T-cell (primary cell): Measurements from ENCODE around the gene CCSER1. TPM values are rescaled to one million over a fixed set of nuclear protein-coding genes. Genes with fewer than 3 reads are reported as not detected.

ENCODE experiments used
- ATAC-seq, 4 experiments: fragments of 200-7000 bp in 3 of 4; fragments of 150-1000 bp in 1 of 4; cut with Tn5 transposase; replicated peaks in 1 of 4; 1 replicate in 3 of 4; 2 replicates in 1 of 4; pipeline ENCODE4 v1.10.0; 2021; ENCODE audit warnings: moderate library complexity in 3 of 4, mild to moderate bottlenecking in 2 of 4, moderate number of reproducible peaks in 1 of 4
- CTCF ChIA-PET, 2 donors: fragments of 300-600 bp; sonication (Branson Sonifier 250); formaldehyde crosslinking; loops; one replicate each; lab custom pipeline; 2022; ENCODE audit warnings: antibody characterized with exemption in 2 of 2; lab: Charles Lee
- POLR2A ChIA-PET, 2 donors: fragments of 300-600 bp; sonication (Branson Sonifier 250); formaldehyde crosslinking; loops; one replicate each; lab custom pipeline; 2022; ENCODE audit warnings: antibody characterized with exemption in 2 of 2; lab: Charles Lee
- DNase-seq, 35 experiments: peaks; one replicate each; pipeline versions ENCODE4 v3.0.0 to v3.0.0-alpha.2; 2013 to 2023
- H3K27ac ChIP-seq: one replicate; pipeline ENCODE4 v1.5.1; 2013; ENCODE audit warnings: low read length
- H3K27me3 ChIP-seq, 2 experiments: replicated peaks in 1 of 2; 1 replicate in 1 of 2; 2 replicates in 1 of 2; pipeline versions ENCODE4 v1.6.1 to v1.7.0; 2013; ENCODE audit warnings: low read length in 1 of 2, mixed read lengths in 1 of 2; ENCODE audit not compliant: control insufficient read depth in 2 of 2, insufficient read depth in 2 of 2; ENCODE audit errors: extremely low read depth in 1 of 2
- H3K36me3 ChIP-seq, 2 donors: 1 replicate in 1 of 2; 2 replicates in 1 of 2; pipeline versions ENCODE4 v1.6.1 to v1.7.0; 2013; ENCODE audit warnings: low read length in 1 of 2; ENCODE audit not compliant: control insufficient read depth in 2 of 2, insufficient read depth in 1 of 2; ENCODE audit errors: extremely low read depth in 1 of 2
- H3K4me1 ChIP-seq, 2 experiments: 1 replicate in 1 of 2; 2 replicates in 1 of 2; pipeline versions ENCODE4 v1.6.1 to v1.7.0; 2013; ENCODE audit warnings: low read length in 2 of 2, mixed read lengths in 1 of 2; ENCODE audit not compliant: insufficient read depth in 2 of 2, control insufficient read depth in 1 of 2; ENCODE audit errors: extremely low read depth in 1 of 2
- H3K4me3 ChIP-seq, 2 donors: 1 replicate in 1 of 2; 2 replicates in 1 of 2; pipeline versions ENCODE4 v1.5.1 to v1.7.0; 2013; ENCODE audit warnings: mild to moderate bottlenecking in 2 of 2, low read length in 1 of 2, moderate library complexity in 1 of 2; ENCODE audit not compliant: control insufficient read depth in 1 of 2; ENCODE audit errors: extremely low read depth in 1 of 2
- H3K9me3 ChIP-seq: 2 replicates; pipeline ENCODE4 v1.7.0; 2013
- H3K27ac Mint-ChIP-seq, 2 donors: one replicate each; pipeline ENCODE4 v1.8.0; 2020 to 2021; ENCODE audit warnings: mild to moderate bottlenecking in 2 of 2, mixed read lengths in 2 of 2
- H3K27me3 Mint-ChIP-seq, 2 donors: one replicate each; pipeline ENCODE4 v1.8.0; 2021 to 2022; ENCODE audit warnings: mixed read lengths in 2 of 2
- H3K36me3 Mint-ChIP-seq: one replicate; pipeline ENCODE4 v1.8.0; 2021; ENCODE audit warnings: mixed read lengths
- H3K4me1 Mint-ChIP-seq, 3 donors: one replicate each; pipeline ENCODE4 v1.8.0; 2020 to 2022; ENCODE audit warnings: mixed read lengths in 3 of 3, mild to moderate bottlenecking in 1 of 3
- H3K4me3 Mint-ChIP-seq, 3 donors: one replicate each; pipeline ENCODE4 v1.8.0; 2020 to 2022; ENCODE audit warnings: mild to moderate bottlenecking in 3 of 3, mixed read lengths in 3 of 3, moderate library complexity in 3 of 3
- H3K9me3 Mint-ChIP-seq, 3 donors: one replicate each; pipeline ENCODE4 v1.8.0; 2020 to 2022; ENCODE audit warnings: mixed read lengths in 3 of 3
- WGBS: methylation state at CpG from one replicate; pipeline ENCODE4 v1.1.5; 2013; ENCODE audit warnings: missing lambda C conversion rate; ENCODE audit not compliant: insufficient coverage; 5-methylcytosine and 5-hydroxymethylcytosine counted together
- total RNA-seq, 35 experiments: library from RNA in 6 of 35; stranded (reverse) in 6 of 35; fragments of 120-200 nt in 1 of 35; gene quantifications; one replicate each; pipeline versions ENCODE4 v1.2.1 to v1.2.4 and lab custom pipeline; 2013 to 2026

CCSER1 gene
- total RNA-seq, 5 donors from 2014 or later (not counting 1 experiment from before 2014, with no cell fraction given): 0.35 to 1.4 (median 0.98) TPM

GRCh38 chr4:91111556-91111955 is 984.4 kb downstream of the CCSER1 start:
- DNase-seq (no peak), ATAC-seq (no peak)
- Histone ChIP-seq H3K27ac (no peak overlapping the region), H3K27me3 (no peaks in the 10 kb centered on the region), H3K4me1 (no peaks in the 10 kb centered on the region), H3K4me3 (no peak overlapping the region), H3K9me3 (no peaks in the 10 kb centered on the region), H3K36me3 (no peaks in the 10 kb centered on the region)
- ChIA-PET CTCF (no interaction called here), POLR2A (no interaction called here)
- Mint-ChIP-seq H3K9me3 (peaks cover 6 to 10% (median 9%) of the 10 kb centered on the region in 3 donors), H3K4me1 (no peaks in the 10 kb centered on the region), H3K27me3 (no peaks in the 10 kb centered on the region), H3K36me3 (no peaks in the 10 kb centered on the region), H3K4me3 (no peak overlapping the region), H3K27ac (no peak overlapping the region)
- WGBS: no CpG with 5 or more reads among the region's 1 CpG

- ChIA-PET CTCF (interaction anchor here in 1 of 2 donors (0.7 kb wide), 1 partner anchor 81 kb away, joined by 3 read pairs; no protein-coding TSS in a partner anchor), POLR2A (no interaction called here)
- Histone ChIP-seq H3K27me3 (no peaks in the 10 kb centered on the region), H3K4me1 (no peaks in the 10 kb centered on the region), H3K9me3 (no peaks in the 10 kb centered on the region), H3K4me3 (no peak overlapping the region), H3K36me3 (no peaks in the 10 kb centered on the region), H3K27ac (no peak overlapping the region)
- Mint-ChIP-seq H3K27ac (no peak overlapping the region), H3K4me3 (no peak overlapping the region), H3K36me3 (no peaks in the 10 kb centered on the region), H3K4me1 (no peaks in the 10 kb centered on the region), H3K27me3 (no peaks in the 10 kb centered on the region), H3K9me3 (peaks cover 3 to 10% (median 9%) of the 10 kb centered on the region in 3 donors)
- no peak for ATAC-seq
- WGBS: no CpG with 5 or more reads among the region's 4 CpGs
- DNase-seq: no peak
Measured at GRCh38 chr4:91113130-91113706, 986.0 kb downstream of the CCSER1 start.

- Histone ChIP-seq H3K36me3 (no peaks in the 10 kb centered on the region), H3K4me1 (no peaks in the 10 kb centered on the region), H3K9me3 (no peaks in the 10 kb centered on the region), H3K4me3 (no peak overlapping the region), H3K27ac (no peak overlapping the region), H3K27me3 (no peaks in the 10 kb centered on the region)
- WGBS: no CpG with 5 or more reads among the region's 4 CpGs
- Mint-ChIP-seq H3K27me3 (no peaks in the 10 kb centered on the region), H3K36me3 (no peaks in the 10 kb centered on the region), H3K27ac (no peak overlapping the region), H3K4me1 (no peaks in the 10 kb centered on the region), H3K9me3 (peaks cover 0 to 10% (median 5%) of the 10 kb centered on the region in 3 donors), H3K4me3 (no peak overlapping the region)
- DNase-seq: no peak
- ChIA-PET POLR2A (no interaction called here), CTCF (no interaction called here)
- ATAC-seq: no peak
Measured at GRCh38 chr4:91114386-91114785, 987.2 kb downstream of the CCSER1 start.

- Mint-ChIP-seq H3K9me3 (peaks cover 0 to 10% (median 5%) of the 10 kb centered on the region in 3 donors), H3K27me3 (no peaks in the 10 kb centered on the region), H3K4me3 (no peak overlapping the region), H3K4me1 (no peaks in the 10 kb centered on the region), H3K36me3 (no peaks in the 10 kb centered on the region), H3K27ac (no peak overlapping the region)
- CTCF ChIA-PET: no interaction called here
- POLR2A ChIA-PET: no interaction called here
- H3K27ac ChIP-seq: no peak overlapping the region
- DNase-seq (no peak), ATAC-seq (no peak)
- H3K4me1 ChIP-seq: no peaks in the 10 kb centered on the region
- H3K27me3 ChIP-seq: no peaks in the 10 kb centered on the region
- H3K36me3 ChIP-seq: no peaks in the 10 kb centered on the region
- H3K4me3 ChIP-seq: no peak overlapping the region
- H3K9me3 ChIP-seq: no peaks in the 10 kb centered on the region
Measured at GRCh38 chr4:91116861-91117260, 989.7 kb downstream of the CCSER1 start.

GRCh38 chr4:91118597-91118996 is 991.4 kb downstream of the CCSER1 start:
- Mint-ChIP-seq H3K27me3 (no peaks in the 10 kb centered on the region), H3K4me1 (no peaks in the 10 kb centered on the region), H3K4me3 (no peak overlapping the region), H3K27ac (no peak overlapping the region), H3K9me3 (peaks cover 0 to 10% (median 0%) of the 10 kb centered on the region in 3 donors), H3K36me3 (no peaks in the 10 kb centered on the region)
- H3K36me3 ChIP-seq: no peaks in the 10 kb centered on the region
- no peak overlapping the region for H3K27ac ChIP-seq
- H3K4me1 ChIP-seq: no peaks in the 10 kb centered on the region
- DNase-seq (no peak), ATAC-seq (no peak)
- H3K27me3 ChIP-seq: no peaks in the 10 kb centered on the region
- H3K4me3 ChIP-seq: no peak overlapping the region
- ChIA-PET CTCF (no interaction called here), POLR2A (no interaction called here)
- H3K9me3 ChIP-seq: no peaks in the 10 kb centered on the region

- no peak for ATAC-seq
- POLR2A ChIA-PET: no interaction called here
Measured at GRCh38 chr4:91123742-91124141, 996.5 kb downstream of the CCSER1 start.

GRCh38 chr4:91127192-91127591 is 1000.0 kb downstream of the CCSER1 start:
- H3K4me1 Mint-ChIP-seq: no peaks in the 10 kb centered on the region
- no peak overlapping the region for H3K4me3 ChIP-seq
- ChIA-PET CTCF (no interaction called here), POLR2A (no interaction called here)
- H3K27me3 Mint-ChIP-seq: no peaks in the 10 kb centered on the region
- no peaks in the 10 kb centered on the region for H3K36me3 Mint-ChIP-seq
- no peak for DNase-seq
- no peaks in the 10 kb centered on the region for H3K4me1 ChIP-seq
- H3K27ac Mint-ChIP-seq: no peak overlapping the region
- no peak for ATAC-seq
- WGBS: no CpG with 5 or more reads among the region's 2 CpGs
- H3K4me3 Mint-ChIP-seq: no peak overlapping the region
- no peaks in the 10 kb centered on the region for H3K36me3 ChIP-seq
- no peak overlapping the region for H3K27ac ChIP-seq
- H3K27me3 ChIP-seq: no peaks in the 10 kb centered on the region
- H3K9me3 ChIP-seq: no peaks in the 10 kb centered on the region
- H3K9me3 Mint-ChIP-seq: peaks cover 0 to 4% (median 0%) of the 10 kb centered on the region in 3 donors

More at GRCh38 chr4:91123742-91124141, 996.5 kb downstream of the CCSER1 start:
- Mint-ChIP-seq H3K36me3 (no peaks in the 10 kb centered on the region), H3K4me3 (no peak overlapping the region), H3K27me3 (no peaks in the 10 kb centered on the region), H3K4me1 (no peaks in the 10 kb centered on the region), H3K27ac (no peak overlapping the region), H3K9me3 (peaks cover 0 to 4% (median 0%) of the 10 kb centered on the region in 3 donors)
- Histone ChIP-seq H3K4me1 (no peaks in the 10 kb centered on the region), H3K27ac (no peak overlapping the region), H3K9me3 (no peaks in the 10 kb centered on the region), H3K4me3 (no peak overlapping the region), H3K27me3 (no peaks in the 10 kb centered on the region), H3K36me3 (no peaks in the 10 kb centered on the region)
- CTCF ChIA-PET: no interaction called here
- DNase-seq: no peak
